ENCODE results near the gene TAF1B. TPM values are rescaled to one million over a fixed set of nuclear protein-coding genes. Genes with fewer than 3 reads are reported as not detected.

The TAF1B gene
- total and polyA plus RNA-seq, 10 of the 15 experiments (the other 5 are each of a cell fraction or from before 2014, with no cell fraction given) = 8.1 to 18.3 (median 12.4) TPM

DNA sequence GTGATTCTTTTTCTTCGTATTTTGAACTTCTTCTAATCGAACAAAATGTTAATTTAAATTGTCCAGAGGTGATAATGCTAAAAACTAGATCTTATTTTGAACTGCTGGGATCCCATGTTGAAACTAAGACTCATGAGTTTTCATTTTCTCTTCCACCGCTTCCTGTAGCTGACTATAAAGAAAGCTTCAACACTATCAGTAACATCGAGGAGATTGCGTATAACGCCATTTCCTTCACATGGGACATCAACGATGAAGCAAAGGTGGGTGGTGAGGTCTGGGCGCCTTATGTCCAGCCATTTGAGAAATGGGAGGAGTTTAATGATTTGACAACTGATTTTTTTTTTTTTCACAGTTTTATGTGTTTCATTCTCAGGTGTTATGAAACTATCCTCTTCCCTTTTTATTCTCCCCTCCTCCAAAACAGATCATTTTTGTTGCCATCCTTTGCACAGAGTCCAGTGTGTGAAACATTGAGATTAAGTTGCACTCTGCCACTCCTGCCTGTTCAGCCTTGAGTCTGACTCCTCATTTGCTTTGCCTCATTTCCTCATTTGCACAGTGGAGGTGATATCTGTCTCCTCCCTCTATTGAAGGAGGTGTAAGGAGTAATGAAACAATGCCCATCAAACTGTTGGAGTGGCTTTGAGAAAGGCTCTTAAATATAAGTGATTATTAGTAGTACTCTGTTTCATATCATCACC, 122.0 kb downstream of the TAF1B start:
- Histone ChIP-seq H3K4me2 (ENCODE audit: control insufficient read depth, insufficient read depth) (no peak overlapping the region), H3K4me1 (ENCODE audit: control insufficient read depth, insufficient read depth, low read length) (peaks cover 19% of the 10 kb centered on the region), H3K79me2 (ENCODE audit: control insufficient read depth, insufficient read depth, low read length) (no peaks in the 10 kb centered on the region), H3K4me3 (no peak overlapping the region), H3K36me3 (ENCODE audit: control insufficient read depth in 2 of 2, insufficient read depth in 2 of 2, low read length in 1 of 2) (no peaks in the 10 kb centered on the region), H4K20me1 (ENCODE audit: control insufficient read depth, insufficient read depth) (no peaks in the 10 kb centered on the region), H3K9ac (ENCODE audit: control insufficient read depth, insufficient read depth, low read length) (no peak overlapping the region), H3K27me3 (replicated peaks in 1 of 2; ENCODE audit: control insufficient read depth in 2 of 2, insufficient read depth in 2 of 2, low read length in 1 of 2) (no peaks in the 10 kb centered on the region), H2AFZ (ENCODE audit: control insufficient read depth, low read depth, low read length) (no peak overlapping the region), H3K9me3 (replicated peaks; ENCODE audit: control insufficient read depth, insufficient read depth, low read length) (no peaks in the 10 kb centered on the region), H3K27ac (ENCODE audit: control insufficient read depth, insufficient read depth) (no peak overlapping the region)
- no TSS peak for BruUV-seq (replicated peaks)
- ATAC-seq = peak; percentile 72
- in situ Hi-C loops (cut with MboI) (no loop called here), intact Hi-C loops (cut with micrococcal nuclease; ENCODE audit: unreplicated experiment) (no loop called here)
- DNase-seq (ENCODE audit: low read depth, low spot score) = no peak
- SMC1A ChIA-PET (ENCODE audit: uncharacterized antibody, unreplicated experiment) = interaction anchor here (0.8 to 1.9 kb wide), 2 partner anchors 13 to 113 kb away, joined by 3 to 5 read pairs; no protein-coding TSS in a partner anchor
- 62% methylated on average over 8 of the region's 8 CpGs for WGBS (ENCODE audit: insufficient coverage, insufficient replicate concordance, low lambda C conversion rate, missing lambda C conversion rate)
- CTCF ChIA-PET = interaction anchor here (0.9 to 2.3 kb wide), 2 partner anchors 19 kb away, joined by 3 to 12 read pairs; no protein-coding TSS in a partner anchor
- no peak for FAIRE-seq
- POLR2A ChIA-PET = no interaction called here
- RAD21 ChIA-PET (ENCODE audit: unreplicated experiment) = no interaction called here
- TF ChIP-seq, protein P1, sequence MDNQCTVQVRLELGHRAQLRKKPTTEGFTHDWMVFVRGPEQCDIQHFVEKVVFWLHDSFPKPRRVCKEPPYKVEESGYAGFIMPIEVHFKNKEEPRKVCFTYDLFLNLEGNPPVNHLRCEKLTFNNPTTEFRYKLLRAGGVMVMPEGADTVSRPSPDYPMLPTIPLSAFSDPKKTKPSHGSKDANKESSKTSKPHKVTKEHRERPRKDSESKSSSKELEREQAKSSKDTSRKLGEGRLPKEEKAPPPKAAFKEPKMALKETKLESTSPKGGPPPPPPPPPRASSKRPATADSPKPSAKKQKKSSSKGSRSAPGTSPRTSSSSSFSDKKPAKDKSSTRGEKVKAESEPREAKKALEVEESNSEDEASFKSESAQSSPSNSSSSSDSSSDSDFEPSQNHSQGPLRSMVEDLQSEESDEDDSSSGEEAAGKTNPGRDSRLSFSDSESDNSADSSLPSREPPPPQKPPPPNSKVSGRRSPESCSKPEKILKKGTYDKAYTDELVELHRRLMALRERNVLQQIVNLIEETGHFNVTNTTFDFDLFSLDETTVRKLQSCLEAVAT (IDR thresholded peaks at IDR 0.05) = peak; percentile 89
- TF ChIP-seq ZZZ3 (IDR thresholded peaks at IDR 0.05; ENCODE audit: control insufficient read depth, insufficient read length, low read depth) = no peak
- TF ChIP-seq SMARCA5 (IDR thresholded peaks at IDR 0.05) = no peak
- TF ChIP-seq NFYB (IDR thresholded peaks at IDR 0.05; ENCODE audit: insufficient read depth, low read depth, low read length) = no peak
- 0 out of 2 replicates have a peak, but pooled peaks have one; percentile 27 for TF ChIP-seq NBN (IDR thresholded peaks at IDR 0.05)
- TF ChIP-seq DPF2 (IDR thresholded peaks at IDR 0.05) = 0 out of 2 replicates have a peak, but pooled peaks have one; percentile 31
- TF ChIP-seq, protein P2, sequence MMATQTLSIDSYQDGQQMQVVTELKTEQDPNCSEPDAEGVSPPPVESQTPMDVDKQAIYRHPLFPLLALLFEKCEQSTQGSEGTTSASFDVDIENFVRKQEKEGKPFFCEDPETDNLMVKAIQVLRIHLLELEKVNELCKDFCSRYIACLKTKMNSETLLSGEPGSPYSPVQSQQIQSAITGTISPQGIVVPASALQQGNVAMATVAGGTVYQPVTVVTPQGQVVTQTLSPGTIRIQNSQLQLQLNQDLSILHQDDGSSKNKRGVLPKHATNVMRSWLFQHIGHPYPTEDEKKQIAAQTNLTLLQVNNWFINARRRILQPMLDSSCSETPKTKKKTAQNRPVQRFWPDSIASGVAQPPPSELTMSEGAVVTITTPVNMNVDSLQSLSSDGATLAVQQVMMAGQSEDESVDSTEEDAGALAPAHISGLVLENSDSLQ (IDR thresholded peaks at IDR 0.05) = peak; percentile 23; the same call in 1 of the 2 replicates
- TF ChIP-seq SPI1 (IDR thresholded peaks at IDR 0.05; ENCODE audit: borderline replicate concordance, insufficient read depth, low read depth, low read length) = peak; percentile 61; the same call in 1 of the 2 replicates
- no peak for TF ChIP-seq IRF4 (IDR thresholded peaks at IDR 0.05; ENCODE audit: low read depth, low read length)
- no peak for TF ChIP-seq USF1 (IDR thresholded peaks at IDR 0.05; ENCODE audit: borderline replicate concordance, extremely low read length, insufficient read depth, low read depth, low read length)
- 0 out of 2 replicates have a peak, but pooled peaks have one; percentile 28 for TF ChIP-seq IKZF1 (conservative IDR thresholded peaks at IDR 0.05)
- peak; percentile 89; the same call in 1 of the 2 replicates for TF ChIP-seq ZBTB33 (IDR thresholded peaks at IDR 0.05)
- TF ChIP-seq CEBPB (IDR thresholded peaks at IDR 0.05; ENCODE audit: borderline replicate concordance in 1 of 2, low read depth in 2 of 2, low read length in 2 of 2) = no peak
- no peak for TF ChIP-seq NR2C2 (IDR thresholded peaks at IDR 0.05; ENCODE audit: borderline replicate concordance, control insufficient read depth, insufficient read length, low read depth)
- TF ChIP-seq ZNF384 (IDR thresholded peaks at IDR 0.05; ENCODE audit: borderline replicate concordance, low read depth, low read length) = peak; percentile 56; the same call in 1 of the 2 replicates
- 0 out of 2 replicates have a peak, but pooled peaks have one; percentile 23 for TF ChIP-seq MTA2 (IDR thresholded peaks at IDR 0.05; ENCODE audit: low read depth)

All from GM12878 (cell line).